Measurements from ENCODE around the gene SPIC.

DNA sequence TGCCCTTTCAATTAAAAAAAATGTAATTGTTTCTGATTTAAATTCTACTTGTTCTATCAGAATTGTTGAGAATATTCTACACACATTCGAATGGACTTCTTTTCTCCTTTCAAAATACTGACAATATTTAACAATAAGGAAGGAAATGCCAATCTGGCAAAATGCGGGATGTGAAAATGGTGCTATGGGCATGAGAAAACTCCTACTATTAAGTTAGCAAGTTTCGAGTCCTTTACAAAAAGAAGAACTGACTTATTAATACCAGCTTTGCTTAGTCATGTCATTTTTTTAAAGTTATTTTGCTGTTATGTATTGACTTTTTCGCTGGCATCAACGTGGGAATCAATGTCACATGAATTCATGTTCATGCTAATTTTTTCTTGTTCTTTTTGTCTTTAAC lies 35.9 kb upstream of the SPIC start:
- TF ChIP-seq POLR2AphosphoS5 (IDR thresholded peaks at IDR 0.05): no peak
- TF ChIP-seq, protein P1, sequence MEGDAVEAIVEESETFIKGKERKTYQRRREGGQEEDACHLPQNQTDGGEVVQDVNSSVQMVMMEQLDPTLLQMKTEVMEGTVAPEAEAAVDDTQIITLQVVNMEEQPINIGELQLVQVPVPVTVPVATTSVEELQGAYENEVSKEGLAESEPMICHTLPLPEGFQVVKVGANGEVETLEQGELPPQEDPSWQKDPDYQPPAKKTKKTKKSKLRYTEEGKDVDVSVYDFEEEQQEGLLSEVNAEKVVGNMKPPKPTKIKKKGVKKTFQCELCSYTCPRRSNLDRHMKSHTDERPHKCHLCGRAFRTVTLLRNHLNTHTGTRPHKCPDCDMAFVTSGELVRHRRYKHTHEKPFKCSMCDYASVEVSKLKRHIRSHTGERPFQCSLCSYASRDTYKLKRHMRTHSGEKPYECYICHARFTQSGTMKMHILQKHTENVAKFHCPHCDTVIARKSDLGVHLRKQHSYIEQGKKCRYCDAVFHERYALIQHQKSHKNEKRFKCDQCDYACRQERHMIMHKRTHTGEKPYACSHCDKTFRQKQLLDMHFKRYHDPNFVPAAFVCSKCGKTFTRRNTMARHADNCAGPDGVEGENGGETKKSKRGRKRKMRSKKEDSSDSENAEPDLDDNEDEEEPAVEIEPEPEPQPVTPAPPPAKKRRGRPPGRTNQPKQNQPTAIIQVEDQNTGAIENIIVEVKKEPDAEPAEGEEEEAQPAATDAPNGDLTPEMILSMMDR (IDR thresholded peaks at IDR 0.05): no peak
- TF ChIP-seq POLR2A (IDR thresholded peaks at IDR 0.05): no peak
- TF ChIP-seq EP300 (IDR thresholded peaks at IDR 0.05): no peak

All from gastroesophageal sphincter (tissue), 3 donors.